CD8-positive, alpha-beta memory T cell (primary cell): ENCODE measurements around the gene MYO18B. TPM values are rescaled to one million over a fixed set of nuclear protein-coding genes. Genes with fewer than 3 reads are reported as not detected.

ENCODE experiments used
- CTCF ChIA-PET: fragments of 350-600 bp; sonication (Branson Sonifier 250); formaldehyde crosslinking; loops from one replicate; lab custom pipeline; 2021; ENCODE audit warnings: antibody characterized with exemption; lab: Charles Lee
- POLR2A ChIA-PET: fragments of 350-600 bp; sonication (Branson Sonifier 250); formaldehyde crosslinking; loops from one replicate; lab custom pipeline; 2021; ENCODE audit warnings: antibody characterized with exemption; lab: Charles Lee
- DNase-seq, 5 donors: peaks; one replicate each; pipeline versions ENCODE4 v3.0.0 to v3.0.0-alpha.2; 2020 to 2022; ENCODE audit warnings: mixed read lengths in 1 of 5
- H3K27ac ChIP-seq: one replicate; pipeline ENCODE4 v1.7.0; 2013; ENCODE audit warnings: low read depth, mild to moderate bottlenecking, low read length, moderate library complexity
- H3K27me3 ChIP-seq: 2 replicates; pipeline ENCODE4 v1.7.0; 2013; ENCODE audit warnings: low read length, mild to moderate bottlenecking; ENCODE audit not compliant: insufficient read depth, poor library complexity, severe bottlenecking
- H3K36me3 ChIP-seq: 2 replicates; pipeline ENCODE4 v1.7.0; 2013; ENCODE audit warnings: mild to moderate bottlenecking, low read length, moderate library complexity; ENCODE audit not compliant: insufficient read depth
- H3K4me1 ChIP-seq: 2 replicates; pipeline ENCODE4 v1.7.0; 2013; ENCODE audit warnings: mild to moderate bottlenecking, low read length, moderate library complexity; ENCODE audit not compliant: insufficient read depth
- H3K4me3 ChIP-seq: 2 replicates; pipeline ENCODE4 v1.7.0; 2013; ENCODE audit warnings: mild to moderate bottlenecking, low read length
- H3K9me3 ChIP-seq: 2 replicates; pipeline ENCODE4 v1.7.0; 2013; ENCODE audit warnings: mild to moderate bottlenecking, low read length
- H3K27ac Mint-ChIP-seq, 8 donors: one replicate each; pipeline ENCODE4 v1.8.0; 2020 to 2021; ENCODE audit warnings: mixed read lengths in 8 of 8, mild to moderate bottlenecking in 6 of 8, inconsistent platforms in 3 of 8, moderate library complexity in 3 of 8
- H3K27me3 Mint-ChIP-seq, 2 donors: one replicate each; pipeline ENCODE4 v1.8.0; 2020 to 2021; ENCODE audit warnings: mixed read lengths in 2 of 2, mild to moderate bottlenecking in 1 of 2, moderate library complexity in 1 of 2
- H3K36me3 Mint-ChIP-seq, 3 donors: one replicate each; pipeline ENCODE4 v1.8.0; 2020 to 2021; ENCODE audit warnings: mixed read lengths in 3 of 3, inconsistent platforms in 1 of 3, mild to moderate bottlenecking in 1 of 3
- H3K4me1 Mint-ChIP-seq, 3 donors: one replicate each; pipeline ENCODE4 v1.8.0; 2020 to 2021; ENCODE audit warnings: mixed read lengths in 3 of 3, inconsistent platforms in 1 of 3, mild to moderate bottlenecking in 1 of 3
- H3K4me3 Mint-ChIP-seq, 7 donors: one replicate each; pipeline ENCODE4 v1.8.0; 2020 to 2021; ENCODE audit warnings: mixed read lengths in 7 of 7, mild to moderate bottlenecking in 6 of 7, moderate library complexity in 4 of 7, inconsistent platforms in 2 of 7
- H3K9me3 Mint-ChIP-seq, 5 donors: one replicate each; pipeline ENCODE4 v1.8.0; 2020 to 2022; ENCODE audit warnings: mixed read lengths in 5 of 5, mild to moderate bottlenecking in 3 of 5, moderate library complexity in 2 of 5, inconsistent platforms in 1 of 5
- polyA plus RNA-seq: library from polyadenylated mRNA; unstranded; fragments of 300-500 nt; fragmentation: Illumina TruSeq; gene quantifications from one replicate; pipeline ENCODE4 v1.2.3, GENCODE V29; 2021
- total RNA-seq, 2 experiments: library from RNA; stranded (reverse); gene quantifications; one replicate each; pipeline ENCODE4 v1.2.3, GENCODE V29; 2021

Gene MYO18B
- total and polyA plus RNA-seq, 3 experiments from 2014 or later = 0.06 to 0.84 (median 0.59) TPM

DNA sequence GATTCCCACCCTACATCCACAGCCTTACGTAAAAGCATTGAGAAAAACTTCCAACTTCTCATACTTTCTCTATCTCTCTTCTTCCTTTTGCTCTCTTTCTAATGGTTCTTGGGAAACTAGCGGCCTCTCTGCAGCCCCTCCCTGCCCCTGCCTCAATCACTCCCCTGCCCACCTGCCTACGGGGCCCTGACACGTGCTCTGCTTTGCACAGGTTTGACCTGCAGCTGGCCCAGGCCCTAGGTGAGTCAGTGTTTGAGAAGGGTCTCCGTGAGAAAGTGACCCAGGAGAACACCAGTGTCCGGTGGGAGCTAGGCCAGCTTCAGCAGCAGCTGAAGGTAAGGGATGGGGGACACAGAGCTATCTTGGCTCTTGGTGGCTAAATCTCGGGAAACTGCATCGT, 160.4 kb downstream of the MYO18B start:
- no peaks in the 10 kb centered on the region for H3K9me3 ChIP-seq
- H3K36me3 ChIP-seq = no peaks in the 10 kb centered on the region
- H3K4me3 Mint-ChIP-seq = no peak overlapping the region
- H3K27me3 ChIP-seq = no peaks in the 10 kb centered on the region
- ChIA-PET POLR2A (no interaction called here), CTCF (no interaction called here)
- H3K4me1 Mint-ChIP-seq = no peaks in the 10 kb centered on the region
- peaks cover 1 to 13% of the 10 kb centered on the region in 2 donors for H3K27me3 Mint-ChIP-seq
- H3K27ac Mint-ChIP-seq = no peak overlapping the region
- no peaks in the 10 kb centered on the region for H3K4me1 ChIP-seq
- H3K36me3 Mint-ChIP-seq = peaks cover 0 to 2% (median 0%) of the 10 kb centered on the region in 3 donors
- no peak overlapping the region for H3K4me3 ChIP-seq
- DNase-seq = no peak
- H3K9me3 Mint-ChIP-seq = peaks cover 0 to 5% (median 0%) of the 10 kb centered on the region in 5 donors
- no peak overlapping the region for H3K27ac ChIP-seq

DNA sequence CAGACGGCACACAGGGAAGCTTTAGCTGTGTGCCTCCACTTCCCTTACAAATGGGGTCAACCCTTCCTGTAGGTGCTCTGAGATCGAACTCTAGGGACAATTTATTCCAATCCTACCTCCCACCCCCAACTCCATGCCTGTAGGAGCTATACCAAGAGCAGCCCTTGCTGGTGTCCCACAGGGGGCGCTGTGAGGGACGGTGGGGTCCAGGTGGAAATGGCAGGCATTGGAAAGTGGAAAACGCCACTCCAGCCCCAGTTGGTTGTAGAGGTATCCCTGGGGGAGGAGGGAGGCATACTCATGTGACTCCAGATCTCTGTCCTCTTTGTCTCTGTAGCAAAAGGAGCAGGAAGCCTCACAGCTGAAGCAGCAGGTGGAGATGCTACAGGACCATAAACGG, 161.3 kb downstream of the MYO18B start:
- Mint-ChIP-seq H3K4me3 (no peak overlapping the region), H3K9me3 (peaks cover 0 to 5% (median 0%) of the 10 kb centered on the region in 5 donors), H3K27me3 (peaks cover 1 to 13% of the 10 kb centered on the region in 2 donors), H3K4me1 (no peaks in the 10 kb centered on the region), H3K36me3 (peaks cover 0 to 2% (median 0%) of the 10 kb centered on the region in 3 donors), H3K27ac (no peak overlapping the region)
- Histone ChIP-seq H3K4me3 (no peak overlapping the region), H3K27me3 (no peaks in the 10 kb centered on the region), H3K36me3 (no peaks in the 10 kb centered on the region), H3K9me3 (no peaks in the 10 kb centered on the region), H3K4me1 (no peaks in the 10 kb centered on the region), H3K27ac (no peak overlapping the region)
- CTCF ChIA-PET = no interaction called here
- DNase-seq = no peak
- POLR2A ChIA-PET = no interaction called here

DNA sequence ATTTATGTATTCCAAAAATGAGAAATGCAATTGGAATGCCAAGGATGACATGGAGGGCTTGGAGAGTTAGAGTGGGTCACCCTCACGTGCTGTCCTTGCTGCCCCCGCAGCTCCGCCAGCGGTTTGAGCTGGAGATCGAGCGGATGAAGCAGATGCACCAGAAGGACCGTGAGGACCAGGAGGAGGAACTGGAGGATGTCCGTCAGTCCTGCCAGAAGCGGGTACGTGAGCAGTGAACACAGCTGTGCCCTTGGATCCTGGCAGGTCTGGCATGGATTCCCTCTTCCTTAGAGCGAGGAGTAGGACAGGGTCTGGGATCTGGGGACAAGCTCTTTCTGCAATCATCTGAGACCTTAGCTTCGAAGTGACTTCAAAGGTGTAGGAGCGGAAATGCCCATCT, 166.2 kb downstream of the MYO18B start:
- no peaks in the 10 kb centered on the region for H3K36me3 Mint-ChIP-seq
- CTCF ChIA-PET = no interaction called here
- peaks cover 1 to 8% of the 10 kb centered on the region in 2 donors for H3K27me3 Mint-ChIP-seq
- Histone ChIP-seq H3K36me3 (no peaks in the 10 kb centered on the region), H3K9me3 (no peaks in the 10 kb centered on the region), H3K27ac (no peak overlapping the region), H3K27me3 (no peaks in the 10 kb centered on the region), H3K4me3 (no peak overlapping the region), H3K4me1 (no peaks in the 10 kb centered on the region)
- H3K4me1 Mint-ChIP-seq = no peaks in the 10 kb centered on the region
- no peak overlapping the region for H3K27ac Mint-ChIP-seq
- H3K4me3 Mint-ChIP-seq = no peak overlapping the region
- POLR2A ChIA-PET = no interaction called here
- DNase-seq = no peak
- peaks cover 0 to 2% (median 0%) of the 10 kb centered on the region in 5 donors for H3K9me3 Mint-ChIP-seq

DNA sequence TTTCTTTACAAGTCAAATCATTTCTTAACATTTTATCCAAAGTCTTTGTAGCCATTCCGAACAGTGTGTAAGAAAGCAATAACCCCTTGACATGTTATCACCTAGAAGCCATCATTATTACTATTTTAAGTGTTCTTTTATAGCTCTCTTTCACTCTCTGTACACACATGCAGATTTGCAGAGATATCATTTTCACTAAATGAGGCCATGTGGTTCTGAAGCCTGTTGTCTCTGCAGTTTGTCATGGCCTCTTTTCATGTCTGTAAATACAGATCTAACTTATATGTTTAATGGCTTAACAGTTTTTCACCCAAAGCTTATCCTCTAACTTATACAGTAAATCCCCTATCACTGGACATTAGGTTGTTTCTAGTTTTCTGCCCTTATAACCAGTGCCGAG, 166.8 kb downstream of the MYO18B start:
- Mint-ChIP-seq H3K4me1 (no peaks in the 10 kb centered on the region), H3K27me3 (peaks cover 1 to 4% of the 10 kb centered on the region in 2 donors), H3K27ac (no peak overlapping the region), H3K4me3 (no peak overlapping the region), H3K9me3 (peaks cover 0 to 2% (median 0%) of the 10 kb centered on the region in 5 donors), H3K36me3 (no peaks in the 10 kb centered on the region)
- Histone ChIP-seq H3K36me3 (no peaks in the 10 kb centered on the region), H3K4me1 (no peaks in the 10 kb centered on the region), H3K9me3 (no peaks in the 10 kb centered on the region), H3K27ac (no peak overlapping the region), H3K4me3 (no peak overlapping the region), H3K27me3 (no peaks in the 10 kb centered on the region)
- POLR2A ChIA-PET = no interaction called here
- DNase-seq = no peak
- CTCF ChIA-PET = no interaction called here

DNA sequence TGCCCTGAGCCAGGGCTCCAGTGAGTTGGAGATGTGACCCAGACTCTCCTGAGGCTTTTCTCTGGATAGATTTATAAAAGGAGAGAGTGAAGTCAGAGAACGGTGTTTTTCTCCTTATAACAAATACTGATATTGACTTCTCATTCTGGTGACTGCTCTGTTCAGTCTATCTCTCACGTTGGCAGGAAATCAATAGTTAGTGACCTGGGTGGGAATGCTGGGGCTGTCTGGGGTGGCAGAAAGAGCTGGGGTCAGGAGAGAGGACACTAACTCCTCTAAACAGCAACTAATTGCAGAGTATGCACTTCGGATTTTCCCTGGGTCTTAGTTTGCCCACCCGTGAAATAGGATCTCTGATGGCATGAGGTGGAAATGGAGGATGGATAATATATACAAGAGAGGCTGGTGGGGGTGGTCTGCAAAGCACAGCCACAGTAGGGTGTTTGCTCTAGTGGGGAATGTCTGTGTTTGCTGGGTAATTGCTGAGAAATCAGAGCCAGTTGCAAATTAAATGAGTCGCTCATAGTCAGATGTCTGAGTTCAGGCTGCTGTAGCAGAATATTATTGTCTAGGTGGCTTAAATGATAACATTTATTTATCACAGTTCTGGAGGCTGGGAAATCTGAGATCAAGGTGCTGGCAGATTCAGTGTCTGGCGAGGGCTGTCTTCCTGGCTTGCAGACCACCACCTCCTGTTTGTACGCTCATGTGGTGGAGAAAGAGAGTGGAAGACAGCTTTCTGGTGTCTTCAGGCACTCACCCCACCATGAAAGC, 167.8 kb downstream of the MYO18B start:
- Mint-ChIP-seq H3K4me3 (no peak overlapping the region), H3K27ac (no peak overlapping the region), H3K4me1 (no peaks in the 10 kb centered on the region), H3K27me3 (peaks cover 0 to 3% of the 10 kb centered on the region in 2 donors), H3K9me3 (peaks cover 0 to 2% (median 0%) of the 10 kb centered on the region in 5 donors), H3K36me3 (no peaks in the 10 kb centered on the region)
- Histone ChIP-seq H3K9me3 (no peaks in the 10 kb centered on the region), H3K36me3 (no peaks in the 10 kb centered on the region), H3K4me1 (no peaks in the 10 kb centered on the region), H3K27ac (no peak overlapping the region), H3K4me3 (no peak overlapping the region), H3K27me3 (no peaks in the 10 kb centered on the region)
- CTCF ChIA-PET = no interaction called here
- POLR2A ChIA-PET = no interaction called here
- DNase-seq = no peak

DNA sequence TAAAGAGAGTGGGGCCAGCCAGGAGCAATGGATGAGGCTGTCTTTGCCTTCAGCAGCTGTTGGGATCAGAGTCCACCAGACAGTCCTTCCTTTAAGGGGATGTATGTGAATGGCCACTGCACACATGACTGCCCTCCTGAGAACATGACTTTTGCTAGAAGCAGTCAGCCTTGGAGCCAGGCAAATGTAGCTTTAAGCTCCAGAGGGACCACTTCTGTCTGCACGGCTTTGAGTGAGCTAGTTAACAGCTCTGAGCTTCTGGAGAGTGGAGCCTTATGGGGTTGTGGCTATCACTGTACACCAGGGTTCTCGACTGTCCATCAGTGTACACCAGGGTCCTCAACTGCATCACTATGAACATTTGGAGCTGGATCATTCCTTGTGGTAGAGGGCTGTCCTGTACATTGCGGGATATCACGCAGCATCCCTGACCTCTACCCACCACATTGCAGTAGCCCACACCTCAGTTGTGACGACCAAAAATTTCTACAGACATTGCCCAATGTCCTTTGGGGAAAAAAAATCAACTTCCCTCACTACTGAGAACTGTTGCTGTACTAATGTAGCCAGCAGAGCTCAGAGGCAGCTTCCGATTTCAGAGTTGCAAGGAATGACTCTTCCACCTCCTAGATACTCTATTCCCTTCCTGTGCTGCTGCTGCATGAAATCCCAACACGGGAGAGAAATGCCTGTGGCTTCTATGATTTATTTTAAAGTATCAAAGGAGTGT, 169.4 kb downstream of the MYO18B start:
- Histone ChIP-seq H3K27ac (no peak overlapping the region), H3K4me3 (no peak overlapping the region), H3K9me3 (no peaks in the 10 kb centered on the region), H3K27me3 (no peaks in the 10 kb centered on the region), H3K36me3 (no peaks in the 10 kb centered on the region), H3K4me1 (no peaks in the 10 kb centered on the region)
- CTCF ChIA-PET = no interaction called here
- no peak for DNase-seq
- Mint-ChIP-seq H3K4me3 (no peak overlapping the region), H3K4me1 (no peaks in the 10 kb centered on the region), H3K27ac (no peak overlapping the region), H3K36me3 (no peaks in the 10 kb centered on the region), H3K9me3 (peaks cover 0 to 3% (median 3%) of the 10 kb centered on the region in 5 donors), H3K27me3 (peaks cover 4 to 11% of the 10 kb centered on the region in 2 donors)
- POLR2A ChIA-PET = no interaction called here

DNA sequence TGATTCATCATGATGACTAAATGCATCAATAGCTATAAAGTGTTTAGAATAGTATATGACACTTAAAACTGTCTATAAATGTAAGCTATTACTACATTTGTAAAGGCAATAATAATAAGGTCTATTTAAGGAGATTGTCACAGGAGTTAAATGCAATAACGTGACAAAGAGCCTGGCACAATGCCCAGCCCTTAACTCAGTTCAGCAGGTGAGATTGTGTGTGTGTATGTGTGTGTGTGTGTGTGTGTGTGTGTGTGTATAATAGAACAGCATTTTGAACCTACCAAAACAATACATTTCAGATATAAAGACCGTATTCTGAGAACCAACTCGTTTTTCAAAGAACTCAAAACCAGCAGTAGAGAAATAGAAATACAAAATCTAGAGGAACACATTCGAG, 177.5 kb downstream of the MYO18B start:
- no peak overlapping the region for H3K27ac Mint-ChIP-seq
- ChIA-PET CTCF (no interaction called here), POLR2A (no interaction called here)
- no peak for DNase-seq
- H3K4me3 Mint-ChIP-seq = no peak overlapping the region
- no peaks in the 10 kb centered on the region for H3K9me3 ChIP-seq
- peaks cover 7% of the 10 kb centered on the region for H3K27me3 ChIP-seq
- no peaks in the 10 kb centered on the region for H3K4me1 ChIP-seq
- no peak overlapping the region for H3K27ac ChIP-seq
- H3K4me3 ChIP-seq = no peak overlapping the region
- peaks cover 5 to 12% (median 7%) of the 10 kb centered on the region in 5 donors for H3K9me3 Mint-ChIP-seq
- no peaks in the 10 kb centered on the region for H3K4me1 Mint-ChIP-seq
- peaks cover 18 to 38% of the 10 kb centered on the region in 2 donors for H3K27me3 Mint-ChIP-seq
- no peaks in the 10 kb centered on the region for H3K36me3 ChIP-seq
- no peaks in the 10 kb centered on the region for H3K36me3 Mint-ChIP-seq

DNA sequence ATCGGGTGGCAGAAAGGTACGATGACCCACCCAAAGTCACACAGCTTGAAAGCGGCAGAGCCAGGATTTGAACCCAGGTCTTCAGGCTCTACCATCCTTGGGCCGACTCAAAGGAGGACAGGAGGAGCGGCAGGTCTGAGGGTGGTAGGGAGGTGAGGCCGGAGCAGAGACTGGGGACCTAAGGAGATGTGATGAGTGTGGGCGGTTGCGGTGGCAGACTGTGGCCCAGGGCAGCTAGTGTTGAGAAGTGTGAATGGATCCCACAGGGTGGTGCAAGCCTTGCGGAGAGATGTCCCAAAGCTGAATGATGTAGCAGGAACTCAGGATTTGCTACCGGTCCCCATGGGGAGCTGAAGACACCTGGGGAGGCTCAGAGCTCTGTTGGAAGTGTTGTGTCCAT, 180.2 kb downstream of the MYO18B start:
- Histone ChIP-seq H3K27me3 (peaks cover 7% of the 10 kb centered on the region), H3K36me3 (no peaks in the 10 kb centered on the region), H3K27ac (no peak overlapping the region), H3K9me3 (no peaks in the 10 kb centered on the region), H3K4me1 (no peaks in the 10 kb centered on the region), H3K4me3 (no peak overlapping the region)
- DNase-seq = no peak
- no peak overlapping the region for H3K27ac Mint-ChIP-seq
- H3K4me1 Mint-ChIP-seq = no peaks in the 10 kb centered on the region
- ChIA-PET CTCF (no interaction called here), POLR2A (no interaction called here)
- H3K36me3 Mint-ChIP-seq = no peaks in the 10 kb centered on the region
- no peak overlapping the region for H3K4me3 Mint-ChIP-seq
- H3K27me3 Mint-ChIP-seq = peaks cover 20 to 31% of the 10 kb centered on the region in 2 donors
- peaks cover 0 to 10% (median 7%) of the 10 kb centered on the region in 5 donors for H3K9me3 Mint-ChIP-seq
